ENCODE measurements around the gene TMEM184B. TPM values are rescaled to one million over a fixed set of nuclear protein-coding genes. Genes with fewer than 3 reads are reported as not detected.

TMEM184B gene
- polyA plus RNA-seq, 1 experiment: 36.8 TPM

DNA sequence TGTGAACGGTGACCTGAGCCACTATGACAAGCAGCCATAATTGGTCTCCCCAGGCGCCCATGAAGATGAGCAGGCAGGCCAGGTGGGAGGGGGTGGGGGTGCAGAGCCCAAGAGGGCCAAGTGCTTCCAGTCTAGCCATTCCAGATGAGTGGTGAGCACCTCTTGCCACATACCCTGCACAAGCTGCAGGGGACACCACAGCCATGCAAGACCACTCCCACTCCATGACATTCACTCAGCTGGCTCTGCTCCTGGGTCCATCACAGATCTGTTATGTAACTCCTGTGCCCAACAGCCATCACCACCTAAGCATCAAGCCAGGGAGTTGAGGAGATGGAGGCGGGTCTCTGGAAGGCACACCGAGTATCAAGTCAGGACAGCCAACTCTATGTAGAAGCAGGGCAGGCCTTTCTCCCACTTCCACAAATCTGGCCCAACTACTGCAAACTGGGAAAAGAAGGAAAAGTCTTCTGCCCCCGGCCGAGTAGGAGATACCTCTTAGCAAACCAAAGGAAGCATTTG lies 8.4 kb downstream of the TMEM184B start:
- CTCF ChIA-PET: no interaction called here
- no peak for DNase-seq (ENCODE audit: low read depth, low spot score)

DNA sequence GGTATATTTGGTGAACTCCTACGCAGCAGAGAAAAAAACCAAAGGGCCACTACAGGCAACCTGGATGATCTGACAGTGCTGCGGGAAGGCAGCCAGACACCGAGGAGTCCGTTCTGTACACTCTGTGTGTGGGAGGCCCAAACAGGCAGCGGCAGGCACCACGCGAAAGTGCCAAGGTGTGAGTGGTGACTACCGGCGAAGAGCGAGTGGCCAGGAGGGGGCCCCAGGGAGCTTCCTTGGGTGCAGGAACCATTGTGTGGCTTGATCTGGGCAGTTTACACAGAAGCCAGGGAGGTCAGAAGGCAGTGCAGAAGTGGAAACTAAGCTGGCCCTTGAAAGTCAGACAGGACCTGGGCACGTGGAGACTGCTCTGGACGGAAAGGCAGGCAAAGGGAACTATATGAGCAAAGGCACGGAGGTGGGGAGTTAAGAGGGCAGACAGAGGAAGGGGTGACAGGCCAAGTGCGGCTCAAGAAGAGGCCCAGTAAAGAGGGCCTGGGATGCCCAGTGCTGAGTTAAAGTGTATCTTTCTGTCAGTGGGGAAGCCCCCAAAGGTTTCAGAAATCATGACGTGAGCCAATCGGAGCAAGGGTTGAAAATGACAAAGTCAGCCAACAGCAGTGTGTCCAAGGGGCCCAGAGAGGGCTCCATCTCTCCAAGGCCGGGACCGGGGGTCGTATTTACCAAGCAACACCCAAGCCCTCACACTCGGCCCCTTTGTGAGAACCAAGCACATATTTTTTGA lies 10.6 kb downstream of the TMEM184B start:
- POLR2A ChIA-PET: interaction anchor here (0.6 kb wide), 1 partner anchor 78 kb away, joined by 9 read pairs; no protein-coding TSS in a partner anchor

More for the DNA sequence above, 8.4 kb downstream of the TMEM184B start:
- Histone ChIP-seq H3K9me3 (ENCODE audit: control insufficient read depth, insufficient read depth, low read length) (no peaks in the 10 kb centered on the region; the same call in 1 of the 2 replicates), H3K27ac (ENCODE audit: low read depth, low read length) (no peak overlapping the region), H3K27me3 (ENCODE audit: control insufficient read depth, insufficient read depth, low read length) (no peaks in the 10 kb centered on the region), H3K4me3 (ENCODE audit: low read depth, low read length) (no peak overlapping the region)
- POLR2A ChIA-PET: no interaction called here
- TF ChIP-seq, protein P1, sequence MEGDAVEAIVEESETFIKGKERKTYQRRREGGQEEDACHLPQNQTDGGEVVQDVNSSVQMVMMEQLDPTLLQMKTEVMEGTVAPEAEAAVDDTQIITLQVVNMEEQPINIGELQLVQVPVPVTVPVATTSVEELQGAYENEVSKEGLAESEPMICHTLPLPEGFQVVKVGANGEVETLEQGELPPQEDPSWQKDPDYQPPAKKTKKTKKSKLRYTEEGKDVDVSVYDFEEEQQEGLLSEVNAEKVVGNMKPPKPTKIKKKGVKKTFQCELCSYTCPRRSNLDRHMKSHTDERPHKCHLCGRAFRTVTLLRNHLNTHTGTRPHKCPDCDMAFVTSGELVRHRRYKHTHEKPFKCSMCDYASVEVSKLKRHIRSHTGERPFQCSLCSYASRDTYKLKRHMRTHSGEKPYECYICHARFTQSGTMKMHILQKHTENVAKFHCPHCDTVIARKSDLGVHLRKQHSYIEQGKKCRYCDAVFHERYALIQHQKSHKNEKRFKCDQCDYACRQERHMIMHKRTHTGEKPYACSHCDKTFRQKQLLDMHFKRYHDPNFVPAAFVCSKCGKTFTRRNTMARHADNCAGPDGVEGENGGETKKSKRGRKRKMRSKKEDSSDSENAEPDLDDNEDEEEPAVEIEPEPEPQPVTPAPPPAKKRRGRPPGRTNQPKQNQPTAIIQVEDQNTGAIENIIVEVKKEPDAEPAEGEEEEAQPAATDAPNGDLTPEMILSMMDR (IDR thresholded peaks at IDR 0.05; ENCODE audit: low read depth, low read length): no peak

DNA sequence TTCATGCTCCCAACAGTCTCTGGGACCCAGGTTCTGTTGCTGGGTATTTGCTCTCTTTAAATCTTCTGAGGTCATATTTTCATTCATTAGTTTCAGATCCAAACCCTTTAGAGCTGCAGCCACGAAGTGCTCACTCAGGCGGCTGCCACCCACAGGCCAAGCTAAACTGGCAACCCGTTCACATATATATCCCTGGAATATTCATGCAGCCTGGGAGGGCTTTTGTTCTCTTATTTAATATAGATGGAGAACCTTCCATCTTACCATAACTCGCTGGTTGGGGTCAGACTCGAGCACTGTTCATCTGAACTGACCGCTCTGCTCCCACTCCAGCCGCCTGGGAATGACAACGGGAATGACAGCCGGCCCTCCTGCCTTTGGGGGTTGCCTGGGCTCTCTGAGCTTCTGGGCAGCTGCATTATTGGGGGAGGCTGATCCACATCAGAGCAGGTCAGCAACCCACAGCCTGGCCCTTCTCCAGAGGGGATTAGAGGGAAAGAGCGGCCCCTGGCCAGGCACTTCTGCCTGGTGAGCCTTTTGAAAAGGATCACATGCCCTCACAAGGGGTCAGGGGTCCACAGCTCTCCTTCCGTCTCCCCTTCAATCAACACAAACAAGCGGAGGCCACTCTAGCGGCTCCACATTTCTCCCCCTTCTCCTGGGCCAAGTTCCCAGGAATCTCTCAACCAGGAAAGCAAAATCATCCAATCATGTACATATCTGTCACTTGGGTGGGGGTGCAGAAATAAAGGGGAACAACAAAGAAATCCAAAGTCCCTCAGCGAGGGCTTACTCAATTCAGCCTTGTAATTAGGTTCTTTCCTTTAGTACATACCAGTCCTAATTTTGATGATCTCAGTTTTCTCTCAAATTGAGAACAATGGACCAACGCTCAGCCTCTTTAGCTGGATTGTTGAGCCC lies 11.8 kb downstream of the TMEM184B start:
- Histone ChIP-seq H3K27ac (ENCODE audit: low read depth, low read length) (peak overlapping the region; percentile 61), H3K27me3 (ENCODE audit: control insufficient read depth, insufficient read depth, low read length) (no peaks in the 10 kb centered on the region), H3K9me3 (ENCODE audit: control insufficient read depth, insufficient read depth, low read length) (no peaks in the 10 kb centered on the region; the same call in 1 of the 2 replicates), H3K4me3 (ENCODE audit: low read depth, low read length) (peak overlapping the region; percentile 22; the same call in 1 of the 2 replicates)
- DNase-seq (ENCODE audit: low read depth, low spot score): no peak
- CTCF ChIA-PET: interaction anchor here (0.7 to 1.3 kb wide), 3 partner anchors 146 to 209 kb away, joined by 3 read pairs; no protein-coding TSS in a partner anchor
- POLR2A ChIA-PET: no interaction called here
- TF ChIP-seq, protein P1 (IDR thresholded peaks at IDR 0.05; ENCODE audit: low read depth, low read length): peak; percentile 28; the same call in 1 of the 2 replicates

More for the DNA sequence above, 10.6 kb downstream of the TMEM184B start:
- Histone ChIP-seq H3K4me3 (ENCODE audit: low read depth, low read length) (no peak overlapping the region), H3K9me3 (ENCODE audit: control insufficient read depth, insufficient read depth, low read length) (no peaks in the 10 kb centered on the region; the same call in 1 of the 2 replicates), H3K27me3 (ENCODE audit: control insufficient read depth, insufficient read depth, low read length) (no peaks in the 10 kb centered on the region), H3K27ac (ENCODE audit: low read depth, low read length) (no peak overlapping the region)
- TF ChIP-seq, protein P1 (IDR thresholded peaks at IDR 0.05; ENCODE audit: low read depth, low read length): peak; percentile 28
- CTCF ChIA-PET: interaction anchor here (0.7 kb wide), 1 partner anchor 148 kb away, joined by 3 read pairs; no protein-coding TSS in a partner anchor
- no peak for DNase-seq (ENCODE audit: low read depth, low spot score)

DNA sequence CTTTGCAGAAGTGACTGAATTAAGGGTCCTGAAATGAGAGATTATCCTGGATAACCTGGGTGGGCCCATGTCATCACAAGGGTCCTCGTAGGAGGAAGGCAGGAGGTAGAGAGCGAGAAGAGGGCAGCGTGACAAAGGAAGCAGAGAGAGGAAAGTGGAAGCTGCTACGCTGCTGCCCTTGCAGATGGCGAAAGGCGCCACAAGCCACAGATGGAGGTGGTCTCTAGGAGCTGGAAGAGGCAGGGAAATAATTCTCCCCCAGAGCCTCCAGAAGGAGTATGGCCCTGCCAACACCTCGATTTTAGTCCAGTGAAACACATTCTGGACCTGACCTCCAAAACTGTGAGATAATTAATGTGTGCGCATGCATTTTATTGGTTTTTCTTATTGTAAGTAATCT lies 13.4 kb downstream of the TMEM184B start:
- ChIA-PET CTCF (no interaction called here), POLR2A (interaction anchor here (0.6 kb wide), 1 partner anchor 10 kb away, joined by 3 read pairs; no protein-coding TSS in a partner anchor)
- Histone ChIP-seq H3K4me3 (ENCODE audit: low read depth, low read length) (no peak overlapping the region), H3K9me3 (ENCODE audit: control insufficient read depth, insufficient read depth, low read length) (no peaks in the 10 kb centered on the region; the same call in 1 of the 2 replicates), H3K27me3 (ENCODE audit: control insufficient read depth, insufficient read depth, low read length) (no peaks in the 10 kb centered on the region), H3K27ac (ENCODE audit: low read depth, low read length) (no peak overlapping the region)
- TF ChIP-seq, protein P1 (IDR thresholded peaks at IDR 0.05; ENCODE audit: low read depth, low read length): no peak
- DNase-seq (ENCODE audit: low read depth, low spot score): no peak
